Caco-2 (cell line): ENCODE results near the gene RAB5B. TPM values are rescaled to one million over a fixed set of nuclear protein-coding genes. Genes with fewer than 3 reads are reported as not detected.
A peak's percentile ranks its signal among the peaks of the same experiment; 100 is the strongest.

Source experiments
- BruUV-seq: library from RNA; stranded (reverse); fragments of 400-500 nt; replicated peaks from 2 replicates; lab custom pipeline; 2021; lab: Mats Ljungman, UMichigan
- CTCF ChIA-PET: fragments of 300-600 bp; sonication (Branson Sonifier 250); formaldehyde crosslinking; loops from one replicate; lab custom pipeline; 2022; ENCODE audit warnings: antibody characterized with exemption; lab: Charles Lee
- POLR2A ChIA-PET: fragments of 300-600 bp; sonication (Branson Sonifier 250); formaldehyde crosslinking; loops from one replicate; lab custom pipeline; 2022; ENCODE audit warnings: antibody characterized with exemption; lab: Charles Lee
- DNase-seq, 2 experiments: peaks; one replicate each; pipeline versions ENCODE4 v3.0.0 to v3.0.0-alpha.2; 2020 to 2022
- H3K27me3 ChIP-seq: replicated peaks from 2 replicates; pipeline ENCODE4 v1.6.0; 2011; ENCODE audit warnings: low read length; ENCODE audit not compliant: control insufficient read depth, insufficient read depth
- H3K36me3 ChIP-seq: 2 replicates; pipeline ENCODE4 v1.5.1; 2011; ENCODE audit warnings: low read length; ENCODE audit not compliant: control insufficient read depth, insufficient read depth
- H3K4me1 ChIP-seq: fragments of 250-450 bp; sonication (Bioruptor Pico); 2 replicates; pipeline ENCODE4 v1.5.1; 2020; ENCODE audit warnings: mild to moderate bottlenecking
- H3K4me3 ChIP-seq: 2 replicates; pipeline ENCODE4 v1.5.1; 2011; ENCODE audit warnings: low read depth, mild to moderate bottlenecking, control low read depth, low read length
- H3K9me3 ChIP-seq: fragments of 250-450 bp; sonication (Bioruptor Pico); 2 replicates; pipeline ENCODE4 v1.5.1; 2020; ENCODE audit warnings: mild to moderate bottlenecking, moderate library complexity
- H3K27ac Mint-ChIP-seq: one replicate; pipeline ENCODE4 v1.8.0; 2022; ENCODE audit warnings: mixed read lengths; ENCODE audit not compliant: unreplicated experiment
- H3K27me3 Mint-ChIP-seq: one replicate; pipeline ENCODE4 v1.8.0; 2022; ENCODE audit warnings: mixed read lengths; ENCODE audit not compliant: insufficient read depth, unreplicated experiment
- H3K36me3 Mint-ChIP-seq: one replicate; pipeline ENCODE4 v1.8.0; 2022; ENCODE audit warnings: mild to moderate bottlenecking, mixed read lengths; ENCODE audit not compliant: insufficient read depth, unreplicated experiment
- H3K4me1 Mint-ChIP-seq: one replicate; pipeline ENCODE4 v1.8.0; 2022; ENCODE audit warnings: low read depth, mixed read lengths; ENCODE audit not compliant: unreplicated experiment
- H3K4me3 Mint-ChIP-seq: one replicate; pipeline ENCODE4 v1.8.0; 2022; ENCODE audit warnings: mild to moderate bottlenecking, moderate library complexity, mixed read lengths; ENCODE audit not compliant: unreplicated experiment
- H3K9me3 Mint-ChIP-seq: one replicate; pipeline ENCODE4 v1.8.0; 2022; ENCODE audit warnings: mixed read lengths; ENCODE audit not compliant: unreplicated experiment
- CTCF ChIP-seq, 2 experiments: fragments of 200-600 bp in 1 of 2; IDR thresholded peaks; 1 replicate in 1 of 2; 2 replicates in 1 of 2; pipeline versions ENCODE4 v1.5.1 to v1.8.0; 2011 to 2022; ENCODE audit warnings: antibody characterized with exemption in 1 of 2, control low read depth in 1 of 2, inconsistent platforms in 1 of 2, low read depth in 1 of 2, low read length in 1 of 2, mild to moderate bottlenecking in 1 of 2, moderate library complexity in 1 of 2; ENCODE audit not compliant: insufficient read depth in 1 of 2, severe bottlenecking in 1 of 2, unreplicated experiment in 1 of 2
- intact Hi-C: fragments of 100-400 bp; cut with micrococcal nuclease; formaldehyde crosslinking; loops from one replicate; pipeline ENCODE4 v1.10.0; 2022; ENCODE audit not compliant: unreplicated experiment
- total RNA-seq: library from RNA; stranded (reverse); gene quantifications from 2 replicates; pipeline ENCODE4 v1.2.3, GENCODE V29; 2022

Gene RAB5B
- total RNA-seq, 1 experiment from 2014 or later, result 107 TPM

DNA sequence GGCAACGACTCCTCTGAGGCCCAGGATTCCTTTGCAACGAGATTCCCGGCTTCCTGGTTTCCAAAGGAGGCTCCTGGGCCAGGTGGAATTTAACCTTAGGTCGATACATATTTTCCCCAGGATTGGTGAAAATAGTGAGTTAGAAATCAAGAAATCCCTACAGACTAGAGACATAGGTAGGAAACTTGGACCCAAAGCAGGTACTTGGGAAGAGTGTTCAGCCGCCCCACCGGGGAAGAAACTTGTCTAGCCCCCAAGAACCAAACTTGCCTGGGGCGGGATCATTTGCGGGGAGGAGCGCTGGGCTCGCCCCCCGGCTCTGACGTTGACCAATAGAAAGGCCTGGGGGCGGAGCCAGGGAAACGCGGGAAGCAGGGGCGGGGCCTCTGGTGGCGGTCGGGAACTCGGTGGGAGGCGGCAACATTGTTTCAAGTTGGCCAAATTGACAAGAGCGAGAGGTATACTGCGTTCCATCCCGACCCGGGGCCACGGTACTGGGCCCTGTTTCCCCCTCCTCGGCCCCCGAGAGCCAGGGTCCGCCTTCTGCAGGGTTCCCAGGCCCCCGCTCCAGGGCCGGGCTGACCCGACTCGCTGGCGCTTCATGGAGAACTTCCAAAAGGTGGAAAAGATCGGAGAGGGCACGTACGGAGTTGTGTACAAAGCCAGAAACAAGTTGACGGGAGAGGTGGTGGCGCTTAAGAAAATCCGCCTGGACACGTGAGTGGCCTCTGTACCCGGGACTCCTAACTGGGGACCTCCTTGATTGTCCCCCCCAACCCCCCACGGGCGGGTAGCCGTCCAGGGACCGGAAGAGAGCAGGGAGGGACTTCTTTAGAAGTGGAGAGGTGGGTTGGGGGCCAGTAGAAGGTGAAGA is 7.2 kb upstream of the RAB5B start, which contains the start of gene CDK2:
TSS of gene CDK2 (plus strand) at position 423 of the 874 bp plus-strand sequence. CDS start at position 602, 179 bp downstream.
- BruUV-seq, result TSS peak; percentile 61
- Histone ChIP-seq H3K4me3 (peak within 1 kb of the TSS; percentile 90), H3K4me1 (peaks cover 33% of the 10 kb centered on the region), H3K36me3 (no peaks in the 10 kb centered on the region), H3K27me3 (no peaks in the 10 kb centered on the region), H3K9me3 (no peaks in the 10 kb centered on the region)
- DNase-seq, result peak; percentile 91 to 96
- Mint-ChIP-seq H3K36me3 (peaks cover 52% of the 10 kb centered on the region), H3K9me3 (no peaks in the 10 kb centered on the region), H3K27ac (peak within 1 kb of the TSS; percentile 95), H3K27me3 (no peaks in the 10 kb centered on the region), H3K4me1 (peaks cover 23% of the 10 kb centered on the region), H3K4me3 (peak within 1 kb of the TSS; percentile 98)
- no peak for TF ChIP-seq CTCF (IDR thresholded peaks at IDR 0.05; ENCODE audit: insufficient read depth in 1 of 2, low read depth in 1 of 2, low read length in 1 of 2, severe bottlenecking in 1 of 2, unreplicated experiment in 1 of 2)
- ChIA-PET CTCF (interaction anchor here (0.7 to 0.9 kb wide), 2 partner anchors 10 to 1249 kb away, joined by 3 to 8 read pairs; no protein-coding TSS in a partner anchor), POLR2A (interaction anchor here (0.5 to 1.6 kb wide), 2 partner anchors 8 to 73 kb away, joined by 3 to 5 read pairs; partner anchors contain the start of gene RAB5B)
- intact Hi-C loops, result loop anchor here (1.0 kb wide), 1 partner anchor 10 kb away; no protein-coding TSS in a partner anchor

GRCh38 chr12:55969356-55969755 is 4.5 kb upstream of the RAB5B start:
- Mint-ChIP-seq H3K4me1 (peaks cover 27% of the 10 kb centered on the region), H3K27me3 (no peaks in the 10 kb centered on the region), H3K27ac (no peak overlapping the region), H3K4me3 (no peak overlapping the region), H3K9me3 (no peaks in the 10 kb centered on the region), H3K36me3 (peaks cover 53% of the 10 kb centered on the region)
- Histone ChIP-seq H3K4me1 (peaks cover 46% of the 10 kb centered on the region), H3K27me3 (no peaks in the 10 kb centered on the region), H3K4me3 (no peak overlapping the region), H3K36me3 (no peaks in the 10 kb centered on the region; the same call in 1 of the 2 replicates), H3K9me3 (no peaks in the 10 kb centered on the region)
- no peak for DNase-seq
- ChIA-PET CTCF (no interaction called here), POLR2A (no interaction called here)
- TF ChIP-seq CTCF (IDR thresholded peaks at IDR 0.05; ENCODE audit: insufficient read depth in 1 of 2, low read depth in 1 of 2, low read length in 1 of 2, severe bottlenecking in 1 of 2, unreplicated experiment in 1 of 2), result no peak
- BruUV-seq, result no TSS peak
- intact Hi-C loops, result no loop called here

GRCh38 chr12:55970775-55971174 is 3.1 kb upstream of the RAB5B start:
- H3K9me3 Mint-ChIP-seq, result no peaks in the 10 kb centered on the region
- intact Hi-C loops, result loop anchor here (5.0 kb wide), 1 partner anchor 667 kb away; no protein-coding TSS in a partner anchor
- H3K4me1 Mint-ChIP-seq, result peaks cover 20% of the 10 kb centered on the region
- peak overlapping the region; percentile 51 for H3K27ac Mint-ChIP-seq
- BruUV-seq, result no TSS peak
- no peak overlapping the region for H3K4me3 Mint-ChIP-seq
- H3K36me3 Mint-ChIP-seq, result peaks cover 53% of the 10 kb centered on the region
- ChIA-PET CTCF (no interaction called here), POLR2A (no interaction called here)
- Histone ChIP-seq H3K4me1 (peaks cover 47% of the 10 kb centered on the region), H3K36me3 (peaks cover 1% of the 10 kb centered on the region), H3K27me3 (no peaks in the 10 kb centered on the region), H3K4me3 (no peak overlapping the region), H3K9me3 (no peaks in the 10 kb centered on the region)
- no peak for DNase-seq
- TF ChIP-seq CTCF (IDR thresholded peaks at IDR 0.05; ENCODE audit: insufficient read depth in 1 of 2, low read depth in 1 of 2, low read length in 1 of 2, severe bottlenecking in 1 of 2, unreplicated experiment in 1 of 2), result no peak
- no peaks in the 10 kb centered on the region for H3K27me3 Mint-ChIP-seq
